BLaER1 treated with 17β-estradiol and CSF1 and Interleukin-3, amounts not matched to agents 10 nM and 100 nM (cell line): ENCODE data around the gene COX6B2.

Experiments
- H3K27ac ChIP-seq, 11 experiments: shearing (Covaris generic); formaldehyde crosslinking; 2 replicates each; pipeline ENCODE4 v1.8.1; 2022
- H3K27me3 ChIP-seq, 11 experiments: shearing (Covaris generic); formaldehyde crosslinking; 2 replicates each; pipeline ENCODE4 v1.8.1; 2022
- H3K36me3 ChIP-seq, 11 experiments: shearing (Covaris generic); formaldehyde crosslinking; 2 replicates each; pipeline ENCODE4 v1.8.1; 2022
- H3K4me1 ChIP-seq, 10 experiments: shearing (Covaris generic); formaldehyde crosslinking; 2 replicates each; pipeline ENCODE4 v1.8.1; 2022
- H3K4me2 ChIP-seq, 11 experiments: shearing (Covaris generic); formaldehyde crosslinking; 2 replicates each; pipeline ENCODE4 v1.8.1; 2022
- H3K4me3 ChIP-seq, 10 experiments: shearing (Covaris generic); formaldehyde crosslinking; 2 replicates each; pipeline ENCODE4 v1.8.1; 2022
- H3K9ac ChIP-seq, 11 experiments: shearing (Covaris generic); formaldehyde crosslinking; 2 replicates each; pipeline ENCODE4 v1.8.1; 2022
- H3K9me3 ChIP-seq, 11 experiments: shearing (Covaris generic); formaldehyde crosslinking; replicated peaks in 1 of 11; 2 replicates each; pipeline ENCODE4 v1.8.1; 2022
- H4K20me1 ChIP-seq, 11 experiments: shearing (Covaris generic); formaldehyde crosslinking; 2 replicates each; pipeline ENCODE4 v1.8.1; 2022
- Cebpa-rat ChIP-seq, 11 experiments: shearing (Covaris generic); IDR thresholded peaks; 2 replicates each; pipeline ENCODE4 v1.8.1; 2022

The COX6B2 gene

GRCh38 chr19:55325172-55325571 lies 29.3 kb downstream of the COX6B2 start, which contains the start of gene TMEM150B:
Gene TMEM150B (minus strand): TSS chr19:55325341. CDS start chr19:55321036, 4,305 bp downstream.
- H4K20me1 ChIP-seq, result peaks cover 0 to 16% (median 0%) of the 10 kb centered on the region in 11 experiments; a peak in 3 of 22 replicates
- no peak for TF ChIP-seq Cebpa-rat (IDR thresholded peaks at IDR 0.05)
- peaks cover 57 to 87% (median 76%) of the 10 kb centered on the region in 10 experiments for H3K4me1 ChIP-seq
- H3K9me3 ChIP-seq, result peaks cover 0 to 10% (median 0%) of the 10 kb centered on the region in 11 experiments; a peak in 1 of 22 replicates
- no peaks in the 10 kb centered on the region for H3K27me3 ChIP-seq
- peak within 1 kb of the TSS; percentile 59 to 79 (median 73) for H3K9ac ChIP-seq
- H3K36me3 ChIP-seq, result peaks cover 0 to 5% (median 0%) of the 10 kb centered on the region in 11 experiments; a peak in 7 of 22 replicates
- peak within 1 kb of the TSS; percentile 66 to 90 (median 80) for H3K27ac ChIP-seq
- peak within 1 kb of the TSS in 9 of 10 experiments; percentile 20 to 65 (median 52); a peak in 18 of 20 replicates for H3K4me3 ChIP-seq
- peak within 1 kb of the TSS; percentile 73 to 97 (median 84) for H3K4me2 ChIP-seq

- peaks cover 0 to 10% (median 0%) of the 10 kb centered on the region in 11 experiments; a peak in 1 of 22 replicates for H3K9me3 ChIP-seq
- H3K4me1 ChIP-seq, result peaks cover 57 to 87% (median 74%) of the 10 kb centered on the region in 10 experiments
- H4K20me1 ChIP-seq, result peaks cover 0 to 16% (median 0%) of the 10 kb centered on the region in 11 experiments; a peak in 3 of 22 replicates
- H3K27me3 ChIP-seq, result no peaks in the 10 kb centered on the region
- peak overlapping the region; percentile 73 to 97 (median 84) for H3K4me2 ChIP-seq
- TF ChIP-seq Cebpa-rat (IDR thresholded peaks at IDR 0.05), result no peak
- H3K4me3 ChIP-seq, result peak overlapping the region in 9 of 10 experiments; percentile 20 to 65 (median 52); a peak in 18 of 20 replicates
- H3K9ac ChIP-seq, result peak overlapping the region; percentile 59 to 79 (median 73); a peak in 21 of 22 replicates
- peaks cover 0 to 10% (median 0%) of the 10 kb centered on the region in 11 experiments; a peak in 8 of 22 replicates for H3K36me3 ChIP-seq
- H3K27ac ChIP-seq, result peak overlapping the region; percentile 66 to 90 (median 80)
Observed at GRCh38 chr19:55324662-55325061, 29.9 kb downstream of the COX6B2 start.

- peaks cover 0 to 34% (median 0%) of the 10 kb centered on the region in 11 experiments; a peak in 8 of 22 replicates for H3K36me3 ChIP-seq
- H3K9ac ChIP-seq, result peak overlapping the region in 8 of 11 experiments; percentile 12 to 75 (median 48); a peak in 11 of 22 replicates
- peak overlapping the region; percentile 58 to 97 (median 82) for H3K4me2 ChIP-seq
- H3K4me1 ChIP-seq, result peaks cover 57 to 72% (median 64%) of the 10 kb centered on the region in 10 experiments
- H3K9me3 ChIP-seq, result peaks cover 0 to 10% (median 0%) of the 10 kb centered on the region in 11 experiments; a peak in 1 of 22 replicates
- peak overlapping the region in 5 of 10 experiments; percentile 18 to 63 (median 42); a peak in 9 of 20 replicates for H3K4me3 ChIP-seq
- no peaks in the 10 kb centered on the region for H3K27me3 ChIP-seq
- TF ChIP-seq Cebpa-rat (IDR thresholded peaks at IDR 0.05), result no peak
- peaks cover 0 to 16% (median 0%) of the 10 kb centered on the region in 11 experiments; a peak in 3 of 22 replicates for H4K20me1 ChIP-seq
- H3K27ac ChIP-seq, result peak overlapping the region in 9 of 11 experiments; percentile 17 to 81 (median 31); a peak in 11 of 22 replicates
Observed at GRCh38 chr19:55322204-55322885, 32.2 kb downstream of the COX6B2 start.

- Histone ChIP-seq H3K4me1 (peaks cover 55 to 66% (median 58%) of the 10 kb centered on the region in 10 experiments), H3K9ac (peak overlapping the region in 9 of 11 experiments; percentile 4 to 75 (median 44); a peak in 12 of 22 replicates), H3K4me3 (peak overlapping the region in 5 of 10 experiments; percentile 18 to 63 (median 42); a peak in 9 of 20 replicates), H3K9me3 (peaks cover 0 to 7% (median 0%) of the 10 kb centered on the region in 11 experiments; a peak in 1 of 22 replicates), H3K27ac (peak overlapping the region in 8 of 11 experiments; percentile 2 to 81 (median 20); a peak in 8 of 22 replicates), H3K27me3 (no peaks in the 10 kb centered on the region), H3K36me3 (peaks cover 0 to 41% (median 0%) of the 10 kb centered on the region in 11 experiments; a peak in 9 of 22 replicates), H3K4me2 (peak overlapping the region; percentile 58 to 97 (median 82)), H4K20me1 (peaks cover 0 to 20% (median 0%) of the 10 kb centered on the region in 11 experiments; a peak in 3 of 22 replicates)
- TF ChIP-seq Cebpa-rat (IDR thresholded peaks at IDR 0.05), result no peak
Observed at GRCh38 chr19:55321466-55322137, 32.9 kb downstream of the COX6B2 start.

- TF ChIP-seq Cebpa-rat (IDR thresholded peaks at IDR 0.05), result no peak
- peaks cover 0 to 27% (median 0%) of the 10 kb centered on the region in 11 experiments; a peak in 3 of 22 replicates for H4K20me1 ChIP-seq
- H3K27ac ChIP-seq, result peak overlapping the region in 3 of 11 experiments; percentile 31 to 81 (median 80); a peak in 4 of 22 replicates
- peak overlapping the region; percentile 58 to 97 (median 82) for H3K4me2 ChIP-seq
- H3K36me3 ChIP-seq, result peaks cover 0 to 48% (median 0%) of the 10 kb centered on the region in 11 experiments; a peak in 9 of 22 replicates
- peak overlapping the region in 4 of 10 experiments; percentile 18 to 63 (median 50); a peak in 5 of 20 replicates for H3K4me3 ChIP-seq
- H3K9me3 ChIP-seq, result peaks cover 0 to 5% (median 0%) of the 10 kb centered on the region in 11 experiments; a peak in 1 of 22 replicates
- H3K27me3 ChIP-seq, result no peaks in the 10 kb centered on the region
- peak overlapping the region in 6 of 11 experiments; percentile 4 to 75 (median 58); a peak in 7 of 22 replicates for H3K9ac ChIP-seq
- peaks cover 48 to 59% (median 52%) of the 10 kb centered on the region in 10 experiments for H3K4me1 ChIP-seq
Observed at GRCh38 chr19:55320844-55321419, 33.6 kb downstream of the COX6B2 start.

GRCh38 chr19:55319785-55320184 lies 34.7 kb downstream of the COX6B2 start:
- H3K4me3 ChIP-seq, result no peak overlapping the region
- peaks cover 0 to 28% (median 0%) of the 10 kb centered on the region in 11 experiments; a peak in 3 of 22 replicates for H4K20me1 ChIP-seq
- peaks cover 0 to 3% (median 0%) of the 10 kb centered on the region in 11 experiments; a peak in 1 of 22 replicates for H3K9me3 ChIP-seq
- peak overlapping the region in 2 of 11 experiments; percentile 10 to 31; a peak in 3 of 22 replicates for H3K4me2 ChIP-seq
- no peak for TF ChIP-seq Cebpa-rat (IDR thresholded peaks at IDR 0.05)
- H3K27me3 ChIP-seq, result no peaks in the 10 kb centered on the region
- H3K27ac ChIP-seq, result no peak overlapping the region
- H3K4me1 ChIP-seq, result peaks cover 37 to 49% (median 41%) of the 10 kb centered on the region in 10 experiments
- peaks cover 0 to 59% (median 0%) of the 10 kb centered on the region in 11 experiments; a peak in 9 of 22 replicates for H3K36me3 ChIP-seq
- H3K9ac ChIP-seq, result 0 out of 22 replicates have a peak overlapping the region, but pooled peaks of 1 of the 11 experiments have one; percentile 66

GRCh38 chr19:55316646-55317045 lies 37.9 kb downstream of the COX6B2 start:
- Histone ChIP-seq H4K20me1 (peaks cover 0 to 50% (median 0%) of the 10 kb centered on the region in 11 experiments; a peak in 4 of 22 replicates), H3K27ac (no peak overlapping the region; a peak in 1 of 22 replicates), H3K9me3 (no peaks in the 10 kb centered on the region), H3K27me3 (no peaks in the 10 kb centered on the region), H3K9ac (no peak overlapping the region), H3K4me2 (no peak overlapping the region), H3K4me3 (no peak overlapping the region), H3K4me1 (peaks cover 7 to 18% (median 9%) of the 10 kb centered on the region in 10 experiments), H3K36me3 (peaks cover 0 to 83% (median 7%) of the 10 kb centered on the region in 11 experiments; a peak in 11 of 22 replicates)
- no peak for TF ChIP-seq Cebpa-rat (IDR thresholded peaks at IDR 0.05)
